ENCODE data around the gene SLC41A3.

The SLC41A3 gene

GRCh38 chr3:126118591-126118990 is 34.7 kb upstream of the SLC41A3 start:
- Histone ChIP-seq H3K4me3 (ENCODE audit: low read length) (no peak overlapping the region), H3K27ac (ENCODE audit: low read length) (no peak overlapping the region), H3K4me1 (ENCODE audit: control insufficient read depth, low read depth, low read length) (peaks cover 4% of the 10 kb centered on the region), H3K9ac (ENCODE audit: low read length) (no peak overlapping the region), H3K36me3 (ENCODE audit: control insufficient read depth, low read depth, low read length) (no peaks in the 10 kb centered on the region), H3K27me3 (ENCODE audit: control insufficient read depth, insufficient read depth, low read length) (no peaks in the 10 kb centered on the region), H3K9me3 (ENCODE audit: control insufficient read depth, low read depth, low read length) (no peaks in the 10 kb centered on the region)

DNA sequence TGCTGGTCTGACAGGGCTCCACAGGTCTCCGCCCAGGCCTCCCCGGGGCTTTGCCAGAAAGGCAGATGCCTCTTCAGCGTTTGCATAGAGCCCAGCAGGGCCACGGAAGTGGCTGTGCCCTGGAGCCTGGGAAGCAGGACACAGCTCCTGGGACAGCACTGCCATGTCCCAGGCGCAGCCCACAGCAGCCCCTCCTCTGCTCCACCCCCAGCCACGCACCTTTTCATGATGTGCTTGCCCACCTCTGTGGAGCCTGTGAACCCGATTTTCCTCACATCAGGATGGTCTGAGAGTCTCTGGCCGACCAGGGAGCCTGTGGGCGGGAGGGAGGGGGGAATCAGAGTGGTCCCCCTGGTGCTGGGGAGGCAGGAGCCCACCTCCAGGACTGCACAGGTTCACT is 33.9 kb upstream of the SLC41A3 start:
- H3K9me3 ChIP-seq (ENCODE audit: control insufficient read depth, low read depth, low read length) = no peaks in the 10 kb centered on the region
- no peak overlapping the region for H3K9ac ChIP-seq (ENCODE audit: low read length)
- no peaks in the 10 kb centered on the region for H3K27me3 ChIP-seq (ENCODE audit: control insufficient read depth, insufficient read depth, low read length)
- H3K4me3 ChIP-seq (ENCODE audit: low read length) = no peak overlapping the region
- H3K4me1 ChIP-seq (ENCODE audit: control insufficient read depth, low read depth, low read length) = no peaks in the 10 kb centered on the region
- H3K36me3 ChIP-seq (ENCODE audit: control insufficient read depth, low read depth, low read length) = no peaks in the 10 kb centered on the region
- no peak overlapping the region for H3K27ac ChIP-seq (ENCODE audit: low read length)

DNA sequence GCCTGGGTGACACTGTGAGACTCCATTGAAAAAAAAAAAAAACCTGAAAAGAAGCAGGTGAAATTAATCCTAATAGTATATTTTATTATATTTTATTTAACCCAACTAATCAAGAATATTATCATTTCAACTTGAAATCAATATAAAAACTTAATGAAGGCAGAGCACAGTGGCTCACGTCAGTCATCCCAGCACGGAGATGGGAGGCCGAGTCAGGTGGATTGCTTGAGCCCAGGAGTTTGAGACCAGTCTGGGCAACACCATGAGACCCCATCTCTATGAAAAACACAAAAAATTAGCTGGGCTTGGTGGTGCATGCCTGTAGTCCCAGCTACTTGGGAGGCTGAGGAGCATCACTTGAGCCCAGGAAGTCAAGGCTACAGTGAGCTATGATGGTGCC is 33.3 kb upstream of the SLC41A3 start:
- H3K9ac ChIP-seq (ENCODE audit: low read length) = no peak overlapping the region
- no peaks in the 10 kb centered on the region for H3K4me1 ChIP-seq (ENCODE audit: control insufficient read depth, low read depth, low read length)
- H3K4me3 ChIP-seq (ENCODE audit: low read length) = no peak overlapping the region
- no peaks in the 10 kb centered on the region for H3K27me3 ChIP-seq (ENCODE audit: control insufficient read depth, insufficient read depth, low read length)
- H3K9me3 ChIP-seq (ENCODE audit: control insufficient read depth, low read depth, low read length) = no peaks in the 10 kb centered on the region
- H3K36me3 ChIP-seq (ENCODE audit: control insufficient read depth, low read depth, low read length) = no peaks in the 10 kb centered on the region
- no peak overlapping the region for H3K27ac ChIP-seq (ENCODE audit: low read length)

DNA sequence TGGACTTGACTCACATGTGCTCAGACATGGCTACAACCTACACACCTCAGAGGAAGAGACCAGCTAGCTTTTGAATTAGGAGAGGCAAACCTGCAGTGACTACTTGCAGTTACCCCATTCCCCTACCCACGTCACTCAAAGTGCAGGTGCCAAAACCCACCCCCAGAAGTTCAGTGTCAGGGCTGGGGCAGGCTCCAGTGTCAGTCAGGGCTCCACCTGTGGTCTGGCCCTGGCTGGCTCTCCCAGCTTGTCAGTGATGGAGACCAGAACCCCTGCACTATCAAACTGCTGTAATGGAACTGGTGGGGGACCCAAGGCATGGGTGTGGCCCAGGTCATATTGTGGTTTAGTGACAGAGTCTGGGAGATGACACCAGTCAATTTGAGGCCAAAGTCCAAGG is 32.6 kb upstream of the SLC41A3 start:
- Histone ChIP-seq H3K9ac (ENCODE audit: low read length) (no peak overlapping the region), H3K27me3 (ENCODE audit: control insufficient read depth, insufficient read depth, low read length) (no peaks in the 10 kb centered on the region)

DNA sequence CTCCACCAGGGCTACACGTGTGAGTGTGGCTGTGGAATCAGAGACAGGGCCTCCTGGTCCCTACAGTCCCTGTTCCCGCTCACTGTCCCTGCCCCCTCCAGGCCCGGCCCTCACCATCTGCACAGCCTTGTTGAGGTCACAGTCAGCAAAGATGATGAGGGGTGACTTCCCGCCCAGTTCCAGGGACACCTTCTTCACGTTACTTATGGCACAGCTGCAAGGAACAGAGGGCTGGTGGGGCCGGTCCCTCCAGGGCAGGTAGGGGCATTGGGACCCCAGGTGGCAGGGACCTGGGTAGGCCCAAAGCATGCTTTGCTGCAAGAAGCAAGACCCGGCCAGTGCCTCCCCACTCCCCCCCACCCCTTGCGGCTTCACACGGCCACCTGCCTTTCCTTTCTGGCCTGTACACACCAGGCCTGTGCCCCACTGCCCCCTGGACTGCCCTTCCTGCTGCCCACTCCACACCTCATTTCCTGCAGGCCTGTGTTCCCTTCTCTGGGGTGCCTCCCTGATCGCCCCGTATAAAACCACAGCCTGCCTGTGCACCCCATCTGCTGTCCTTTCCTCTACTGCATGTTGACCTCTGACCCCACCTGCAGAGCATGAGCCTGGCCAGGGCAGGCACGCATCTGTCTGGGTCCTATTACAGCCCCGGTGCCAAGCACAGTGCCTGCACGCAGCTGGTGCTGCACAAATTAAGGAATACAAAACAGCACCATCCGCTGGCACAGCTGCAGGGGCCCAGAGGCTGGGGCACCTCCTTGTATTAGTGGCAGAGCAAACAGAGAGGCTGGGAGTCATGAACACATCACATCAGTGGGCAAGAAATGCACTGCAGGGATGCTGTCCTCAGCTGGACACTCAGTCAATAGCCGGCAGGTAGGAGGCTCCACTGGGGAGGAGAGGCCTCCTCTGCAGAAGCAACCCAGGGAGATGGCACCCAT is 30.8 kb upstream of the SLC41A3 start:
- H3K9me3 ChIP-seq (ENCODE audit: control insufficient read depth, low read depth, low read length) = no peaks in the 10 kb centered on the region
- H3K27me3 ChIP-seq (ENCODE audit: control insufficient read depth, insufficient read depth, low read length) = no peaks in the 10 kb centered on the region
- H3K4me3 ChIP-seq (ENCODE audit: low read length) = no peak overlapping the region
- H3K9ac ChIP-seq (ENCODE audit: low read length) = no peak overlapping the region
- H3K27ac ChIP-seq (ENCODE audit: low read length) = no peak overlapping the region
- no peaks in the 10 kb centered on the region for H3K4me1 ChIP-seq (ENCODE audit: control insufficient read depth, low read depth, low read length)
- no peaks in the 10 kb centered on the region for H3K36me3 ChIP-seq (ENCODE audit: control insufficient read depth, low read depth, low read length)

More for the DNA sequence above, 32.6 kb upstream of the SLC41A3 start:
- Histone ChIP-seq H3K4me1 (ENCODE audit: control insufficient read depth, low read depth, low read length) (no peaks in the 10 kb centered on the region), H3K9me3 (ENCODE audit: control insufficient read depth, low read depth, low read length) (no peaks in the 10 kb centered on the region), H3K27ac (ENCODE audit: low read length) (no peak overlapping the region), H3K4me3 (ENCODE audit: low read length) (no peak overlapping the region), H3K36me3 (ENCODE audit: control insufficient read depth, low read depth, low read length) (no peaks in the 10 kb centered on the region)

DNA sequence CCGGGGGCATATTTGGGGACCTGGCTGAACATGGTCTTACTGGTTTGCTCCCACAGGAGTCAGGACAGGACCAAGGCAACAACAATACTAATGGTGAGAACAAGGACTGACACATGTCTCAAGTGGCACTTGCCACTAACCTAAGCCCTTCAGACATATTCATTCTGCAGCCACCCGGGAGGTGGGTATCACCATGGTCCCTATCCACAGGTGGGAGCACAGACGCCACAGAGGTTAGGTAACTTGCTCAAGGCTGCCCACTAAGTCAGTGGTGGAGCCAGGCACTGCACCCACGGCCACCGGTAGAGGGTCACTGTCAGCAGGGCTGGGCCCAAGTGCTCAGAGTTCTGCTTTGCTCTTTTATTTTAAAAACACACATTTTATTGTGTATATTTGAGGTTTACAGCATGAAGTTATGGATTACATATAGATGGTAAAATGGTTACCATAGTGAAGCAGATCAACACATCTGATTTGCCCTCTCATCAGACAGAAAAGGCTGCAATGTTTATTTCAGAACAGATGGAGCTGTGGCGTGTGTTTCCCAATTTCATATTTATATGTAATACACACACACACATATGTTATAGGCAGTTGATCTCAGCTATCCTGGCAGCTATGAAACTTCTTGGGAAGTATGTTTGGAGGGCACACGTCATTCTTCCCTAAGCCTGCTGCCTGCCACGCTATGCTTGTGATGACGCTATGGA is 30.0 kb upstream of the SLC41A3 start:
- H3K4me1 ChIP-seq (ENCODE audit: control insufficient read depth, low read depth, low read length) = no peaks in the 10 kb centered on the region
- no peak overlapping the region for H3K9ac ChIP-seq (ENCODE audit: low read length)
- no peaks in the 10 kb centered on the region for H3K27me3 ChIP-seq (ENCODE audit: control insufficient read depth, insufficient read depth, low read length)
- no peak overlapping the region for H3K27ac ChIP-seq (ENCODE audit: low read length)
- H3K9me3 ChIP-seq (ENCODE audit: control insufficient read depth, low read depth, low read length) = no peaks in the 10 kb centered on the region
- no peaks in the 10 kb centered on the region for H3K36me3 ChIP-seq (ENCODE audit: control insufficient read depth, low read depth, low read length)
- H3K4me3 ChIP-seq (ENCODE audit: low read length) = no peak overlapping the region

DNA sequence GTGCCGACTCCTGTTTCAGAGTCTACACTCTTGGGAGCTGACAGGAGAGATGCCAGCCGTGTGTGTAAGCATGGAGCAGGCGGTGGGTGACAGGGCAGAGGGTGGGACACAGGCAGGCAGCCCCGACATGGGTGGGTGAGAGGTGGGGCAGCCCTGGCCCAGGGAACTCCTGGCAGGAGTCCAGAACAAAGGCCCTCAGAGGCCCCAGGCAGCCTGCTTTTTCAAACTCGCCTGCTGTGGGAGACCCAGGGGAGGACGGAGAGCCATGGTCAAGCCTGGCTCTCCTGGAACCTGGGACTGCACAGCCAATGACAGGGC is 29.3 kb upstream of the SLC41A3 start:
- Histone ChIP-seq H3K4me1 (ENCODE audit: control insufficient read depth, low read depth, low read length) (no peaks in the 10 kb centered on the region), H3K27me3 (ENCODE audit: control insufficient read depth, insufficient read depth, low read length) (no peaks in the 10 kb centered on the region), H3K9ac (ENCODE audit: low read length) (no peak overlapping the region), H3K36me3 (ENCODE audit: control insufficient read depth, low read depth, low read length) (no peaks in the 10 kb centered on the region), H3K4me3 (ENCODE audit: low read length) (no peak overlapping the region), H3K27ac (ENCODE audit: low read length) (no peak overlapping the region), H3K9me3 (ENCODE audit: control insufficient read depth, low read depth, low read length) (no peaks in the 10 kb centered on the region)

- Histone ChIP-seq H3K27me3 (ENCODE audit: control insufficient read depth, insufficient read depth, low read length) (no peaks in the 10 kb centered on the region), H3K4me1 (ENCODE audit: control insufficient read depth, low read depth, low read length) (no peaks in the 10 kb centered on the region), H3K9ac (ENCODE audit: low read length) (no peak overlapping the region), H3K9me3 (ENCODE audit: control insufficient read depth, low read depth, low read length) (no peaks in the 10 kb centered on the region), H3K4me3 (ENCODE audit: low read length) (no peak overlapping the region), H3K27ac (ENCODE audit: low read length) (no peak overlapping the region), H3K36me3 (ENCODE audit: control insufficient read depth, low read depth, low read length) (no peaks in the 10 kb centered on the region)
Observed at GRCh38 chr3:126112531-126113237, 28.8 kb upstream of the SLC41A3 start.

GRCh38 chr3:126111566-126112475 is 27.9 kb upstream of the SLC41A3 start:
- no peaks in the 10 kb centered on the region for H3K9me3 ChIP-seq (ENCODE audit: control insufficient read depth, low read depth, low read length)
- H3K9ac ChIP-seq (ENCODE audit: low read length) = no peak overlapping the region
- H3K36me3 ChIP-seq (ENCODE audit: control insufficient read depth, low read depth, low read length) = no peaks in the 10 kb centered on the region
- H3K27ac ChIP-seq (ENCODE audit: low read length) = no peak overlapping the region
- H3K27me3 ChIP-seq (ENCODE audit: control insufficient read depth, insufficient read depth, low read length) = no peaks in the 10 kb centered on the region
- H3K4me1 ChIP-seq (ENCODE audit: control insufficient read depth, low read depth, low read length) = no peaks in the 10 kb centered on the region
- H3K4me3 ChIP-seq (ENCODE audit: low read length) = no peak overlapping the region

DNA sequence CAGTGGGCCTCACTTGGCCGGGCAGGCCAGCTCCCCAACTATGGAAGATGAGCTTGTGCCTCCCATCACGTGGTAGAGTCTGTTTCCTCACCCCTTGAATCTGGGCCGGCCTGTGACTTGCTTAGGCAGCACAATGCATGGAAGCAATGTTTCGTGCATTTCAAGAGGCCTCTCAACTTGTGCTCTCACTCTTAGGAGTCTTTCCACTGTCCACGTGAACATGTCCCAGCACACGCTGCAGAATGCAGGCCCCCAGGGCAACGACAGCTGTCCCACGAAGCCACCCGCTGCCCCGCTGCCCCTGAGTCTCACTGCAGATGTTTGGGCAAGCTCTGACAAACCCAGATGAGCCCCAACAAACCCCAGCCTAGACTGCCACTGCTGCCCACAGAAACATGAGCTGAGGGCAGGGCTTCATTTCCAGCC is 27.2 kb upstream of the SLC41A3 start:
- Histone ChIP-seq H3K36me3 (ENCODE audit: control insufficient read depth, low read depth, low read length) (no peaks in the 10 kb centered on the region), H3K27ac (ENCODE audit: low read length) (no peak overlapping the region), H3K9me3 (ENCODE audit: control insufficient read depth, low read depth, low read length) (no peaks in the 10 kb centered on the region), H3K4me3 (ENCODE audit: low read length) (no peak overlapping the region), H3K9ac (ENCODE audit: low read length) (no peak overlapping the region), H3K4me1 (ENCODE audit: control insufficient read depth, low read depth, low read length) (no peaks in the 10 kb centered on the region), H3K27me3 (ENCODE audit: control insufficient read depth, insufficient read depth, low read length) (no peaks in the 10 kb centered on the region)

Measured in iPS-18a (cell line).